Inferior parietal cortex (tissue), 1 donor: ENCODE data around the gene ADARB1.

Source experiments
- DNase-seq: peaks from one replicate; pipeline ENCODE4 v3.0.0-alpha.2; 2016; ENCODE audit errors: extremely low spot score

ADARB1 gene

GRCh38 chr21:45250914-45251634 lies 176.7 kb downstream of the ADARB1 start:
- no peak for DNase-seq

DNA sequence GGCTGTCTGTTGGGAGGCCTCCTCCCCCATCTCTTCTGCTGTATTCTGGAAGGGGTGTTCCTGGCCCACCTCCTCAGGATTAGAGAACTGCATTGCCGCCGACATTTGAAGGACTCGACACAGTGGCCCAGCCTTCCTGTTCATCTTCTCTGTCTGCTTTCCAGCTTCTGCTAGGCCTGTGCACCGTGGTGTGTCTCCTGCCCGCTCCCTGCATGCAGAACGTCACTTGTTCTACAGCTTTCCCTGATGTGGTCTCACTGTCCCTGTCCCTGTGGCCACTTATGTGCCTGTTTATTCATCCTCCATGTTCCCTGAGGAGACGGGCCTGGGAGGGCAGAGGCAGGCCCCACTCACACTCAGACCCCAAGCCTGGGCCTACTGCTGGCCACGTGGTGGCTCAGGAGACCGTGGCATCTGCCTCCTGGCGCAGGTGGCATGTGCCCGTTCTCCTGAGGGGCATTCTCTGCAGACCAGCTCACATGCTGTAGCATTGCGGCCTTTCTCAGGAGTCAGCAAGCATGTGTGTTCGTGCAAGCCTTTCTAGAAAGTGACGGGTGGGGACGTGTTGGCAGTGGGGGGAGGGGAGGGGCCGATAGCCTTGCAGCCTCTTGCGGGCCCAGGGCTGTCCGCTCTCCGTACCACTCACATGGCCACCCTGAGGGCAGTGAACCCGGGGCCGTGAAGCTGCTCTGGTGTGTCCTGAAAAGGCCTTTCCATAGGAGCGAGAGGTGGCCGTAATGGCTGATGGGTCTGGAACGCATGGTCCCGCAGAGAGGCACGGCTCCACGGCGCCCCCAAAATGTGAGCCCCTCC lies 177.5 kb downstream of the ADARB1 start:
- DNase-seq = no peak

GRCh38 chr21:45252448-45252925 lies 178.1 kb downstream of the ADARB1 start:
- DNase-seq = no peak

DNA sequence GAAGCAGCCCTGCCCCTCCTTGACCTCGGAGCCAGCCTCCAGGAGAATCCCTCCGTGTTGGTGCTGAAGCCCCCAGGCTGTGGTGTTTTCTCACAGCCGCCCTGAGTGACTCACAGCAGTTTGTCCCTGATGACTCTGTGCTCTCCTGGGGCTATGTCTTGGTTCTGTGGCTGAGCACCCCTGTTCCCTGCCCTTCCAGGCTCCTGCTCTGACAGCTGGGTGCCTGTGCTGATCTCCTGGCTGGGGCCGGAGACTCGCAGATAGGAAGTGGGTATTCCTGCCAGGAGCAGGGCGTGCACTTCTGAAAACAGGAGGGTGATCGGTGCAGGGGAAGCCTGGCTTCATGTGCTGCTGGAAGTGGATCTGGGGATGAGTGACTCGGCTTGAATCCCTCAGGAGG lies 178.8 kb downstream of the ADARB1 start:
- no peak for DNase-seq

GRCh38 chr21:45253633-45254459 lies 179.5 kb downstream of the ADARB1 start:
- no peak for DNase-seq

DNA sequence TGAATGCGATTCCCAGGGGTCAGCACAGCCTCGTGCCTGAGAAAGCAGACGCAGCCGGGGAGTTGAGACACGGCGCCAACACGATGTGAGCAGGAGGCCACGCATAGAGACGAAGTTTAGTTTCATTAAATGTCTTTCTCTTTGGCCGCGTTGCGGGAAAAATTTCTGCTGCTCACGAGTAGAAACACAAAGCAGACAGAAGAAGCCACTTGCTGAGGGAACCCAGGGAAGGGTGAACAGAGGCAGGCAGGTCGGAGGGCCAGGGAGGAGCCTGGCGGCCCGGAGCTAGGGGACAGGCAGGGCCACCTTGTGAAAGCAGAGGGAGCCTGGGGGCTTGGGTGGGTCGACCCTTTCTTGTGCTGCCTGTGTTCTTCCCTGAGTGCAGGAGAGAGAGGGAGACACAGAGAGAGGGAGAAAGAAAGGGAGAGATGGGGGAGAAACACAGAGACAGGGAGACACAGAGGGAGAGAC lies 180.1 kb downstream of the ADARB1 start:
- DNase-seq = no peak

DNA sequence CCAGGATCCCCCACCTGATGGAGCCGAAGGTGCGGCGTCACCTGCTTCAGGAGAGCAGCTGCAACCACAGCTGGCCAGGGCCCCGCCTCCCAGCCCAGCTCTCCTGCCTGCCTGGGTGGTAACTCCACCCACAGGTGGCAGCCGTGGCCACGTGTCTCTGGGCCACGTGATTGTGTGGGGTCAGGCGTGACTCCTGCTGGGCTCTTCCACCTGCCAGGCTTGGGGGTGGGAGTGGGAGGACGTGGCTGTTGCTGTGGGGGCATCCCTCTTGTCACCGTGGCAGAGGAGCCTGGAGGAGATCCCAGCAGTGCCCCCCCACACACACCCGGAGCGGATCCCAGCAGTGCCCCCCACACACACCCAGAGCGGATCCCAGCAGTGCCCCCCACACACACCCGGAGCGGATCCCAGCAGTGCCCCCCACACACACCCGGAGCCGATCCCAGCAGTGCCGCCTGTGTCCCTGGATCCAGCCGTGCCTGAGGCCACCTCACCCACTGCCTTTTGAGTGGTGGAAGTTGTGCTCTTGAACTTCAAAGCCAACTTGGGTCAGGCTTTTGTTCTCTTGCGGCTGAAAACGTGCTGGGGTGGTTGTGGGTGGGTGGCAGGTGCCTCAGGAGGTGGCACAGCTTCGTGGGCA lies 181.1 kb downstream of the ADARB1 start:
- no peak for DNase-seq

DNA sequence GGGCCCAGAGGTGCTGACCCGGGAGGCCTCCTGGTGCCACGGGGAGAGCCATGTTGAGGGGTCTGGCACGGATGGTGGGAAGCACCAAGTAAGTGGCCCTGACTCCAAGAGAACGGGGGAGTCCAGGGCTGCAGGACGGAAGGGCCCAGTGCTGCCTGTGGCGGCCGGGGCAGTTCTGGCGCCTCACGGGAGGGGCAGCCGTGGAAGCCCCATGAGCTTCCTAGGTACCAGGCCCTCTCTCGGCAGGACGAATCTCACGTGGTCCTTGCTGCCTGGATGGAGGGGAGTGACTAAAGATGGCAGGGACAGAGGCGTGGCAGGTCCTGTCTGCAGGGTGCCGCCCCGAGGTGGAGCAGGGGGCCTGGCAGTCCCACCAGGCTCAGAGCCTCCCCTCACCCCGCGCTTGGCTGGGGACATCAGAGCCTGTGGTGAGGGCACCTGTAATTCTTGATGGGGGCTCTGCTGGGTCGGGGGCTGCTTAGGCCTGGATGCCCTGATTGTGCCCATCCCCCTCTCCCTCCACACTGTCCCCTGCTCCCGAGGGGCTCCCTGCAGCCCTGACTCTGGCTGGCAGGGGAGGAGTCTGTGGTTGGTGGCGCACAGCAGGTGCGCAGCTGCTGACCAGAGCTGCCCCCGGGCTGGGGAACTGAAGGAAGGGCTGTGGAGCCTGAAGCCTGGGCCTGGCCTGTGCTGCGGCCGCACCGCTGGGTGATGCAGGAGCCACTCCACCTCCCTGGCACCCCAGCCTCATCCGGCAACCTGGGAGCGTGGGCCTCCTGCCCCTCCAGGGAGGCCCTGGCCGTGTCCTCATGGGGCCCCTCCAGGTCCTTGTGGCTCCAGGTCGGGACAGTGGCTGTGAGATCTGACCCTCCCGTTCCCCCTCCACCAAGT lies 181.9 kb downstream of the ADARB1 start:
- DNase-seq = no peak

DNA sequence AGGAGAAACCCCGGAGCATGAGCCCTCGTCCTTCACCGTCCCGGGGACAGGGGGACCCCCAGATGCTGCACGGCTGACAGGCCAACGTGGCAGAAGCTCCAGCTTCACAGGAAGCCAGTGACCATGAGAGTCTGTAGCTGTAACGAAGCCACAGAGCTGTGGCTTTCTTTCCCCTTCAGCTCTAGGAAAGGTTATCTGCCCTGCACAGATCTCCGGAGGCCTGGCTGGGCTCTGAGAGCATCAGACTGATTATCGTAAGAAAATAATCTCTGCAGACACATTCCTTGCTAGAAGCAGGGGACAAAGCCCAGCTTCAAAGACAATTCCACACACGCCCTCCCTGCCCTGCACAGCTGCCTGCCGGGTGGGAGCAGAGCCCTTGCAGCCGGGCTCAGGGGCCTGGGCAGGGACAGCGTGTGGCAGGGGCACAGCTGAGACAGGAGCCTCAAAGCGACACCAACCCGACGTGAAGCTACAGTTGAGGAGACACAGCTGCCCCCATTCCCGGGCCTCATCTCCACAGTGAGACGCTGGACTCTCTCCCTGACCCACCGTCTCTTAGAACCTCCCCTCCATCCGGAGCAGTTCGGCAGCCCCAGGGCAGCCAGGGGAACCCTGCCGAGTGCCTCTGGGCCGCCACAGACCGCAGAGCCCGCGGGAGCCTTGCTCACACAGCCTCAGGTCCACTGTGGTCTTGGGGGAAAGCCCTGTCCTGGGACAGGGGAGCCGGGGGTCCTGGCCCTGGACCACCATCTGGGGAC lies 182.7 kb downstream of the ADARB1 start:
- DNase-seq = peak; percentile 22

DNA sequence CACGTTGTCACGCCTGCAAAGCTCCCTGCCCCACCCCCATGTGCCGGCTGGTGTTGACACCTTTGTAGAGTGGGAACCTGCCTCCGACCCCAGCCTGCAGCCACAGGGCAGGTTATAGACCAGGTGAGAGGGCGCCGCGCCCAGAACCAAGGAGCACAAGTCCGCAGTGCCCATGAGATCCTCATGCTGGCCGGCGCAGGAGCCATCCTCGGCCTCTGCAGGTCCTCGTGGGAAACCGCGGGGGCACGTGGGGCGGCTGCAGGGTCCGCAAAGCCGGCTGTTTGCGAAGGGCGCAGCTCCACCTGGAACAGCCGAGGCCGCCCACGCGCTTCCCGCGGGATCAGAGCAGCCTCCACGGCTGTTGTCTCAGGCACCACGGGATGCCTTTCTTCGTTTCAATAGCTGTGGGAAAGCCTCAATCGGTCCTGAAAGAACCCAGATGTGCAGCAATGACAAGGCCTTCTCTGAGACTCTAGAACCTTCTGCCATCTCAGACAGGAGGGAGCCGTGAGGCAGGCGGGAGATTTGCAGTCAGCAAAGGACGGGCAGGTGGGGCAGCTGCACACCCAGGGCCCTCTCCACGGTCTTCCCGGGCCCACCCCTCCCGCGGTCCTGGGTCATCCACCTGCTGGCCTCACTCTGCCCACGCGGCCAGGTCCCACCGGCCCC lies 183.4 kb downstream of the ADARB1 start:
- no peak for DNase-seq

GRCh38 chr21:45258466-45258865 lies 184.1 kb downstream of the ADARB1 start:
- no peak for DNase-seq

DNA sequence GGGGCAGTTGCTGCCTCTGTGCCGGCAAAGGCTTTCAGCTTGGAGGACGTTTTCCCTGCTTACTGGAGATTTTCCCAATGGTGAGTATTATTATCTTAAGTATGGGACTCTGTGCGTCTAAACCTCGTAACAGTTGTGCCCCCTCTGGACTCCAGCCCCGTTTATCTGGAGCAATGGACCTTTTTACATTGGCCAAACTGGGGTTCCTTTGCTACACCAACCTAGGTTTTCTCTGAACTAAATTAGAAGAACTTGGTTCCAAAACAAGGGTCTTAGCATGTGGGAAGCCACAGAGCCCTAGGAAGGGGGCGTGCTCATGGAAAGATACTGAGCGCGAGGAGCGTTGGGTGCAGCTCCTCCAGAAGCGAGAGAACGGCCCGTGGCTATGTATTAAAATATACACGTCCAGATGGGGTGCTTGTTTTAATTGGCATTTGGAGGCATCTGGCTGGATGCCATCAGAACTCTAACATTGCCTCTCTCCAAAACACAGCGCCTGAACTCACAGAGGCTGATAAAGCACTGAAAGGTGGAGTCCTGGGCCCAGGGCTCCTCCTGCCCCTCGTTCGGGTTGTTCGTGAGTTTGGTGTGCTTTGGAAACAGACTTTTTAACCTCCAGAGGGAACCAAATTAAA lies 184.9 kb downstream of the ADARB1 start:
- no peak for DNase-seq

DNA sequence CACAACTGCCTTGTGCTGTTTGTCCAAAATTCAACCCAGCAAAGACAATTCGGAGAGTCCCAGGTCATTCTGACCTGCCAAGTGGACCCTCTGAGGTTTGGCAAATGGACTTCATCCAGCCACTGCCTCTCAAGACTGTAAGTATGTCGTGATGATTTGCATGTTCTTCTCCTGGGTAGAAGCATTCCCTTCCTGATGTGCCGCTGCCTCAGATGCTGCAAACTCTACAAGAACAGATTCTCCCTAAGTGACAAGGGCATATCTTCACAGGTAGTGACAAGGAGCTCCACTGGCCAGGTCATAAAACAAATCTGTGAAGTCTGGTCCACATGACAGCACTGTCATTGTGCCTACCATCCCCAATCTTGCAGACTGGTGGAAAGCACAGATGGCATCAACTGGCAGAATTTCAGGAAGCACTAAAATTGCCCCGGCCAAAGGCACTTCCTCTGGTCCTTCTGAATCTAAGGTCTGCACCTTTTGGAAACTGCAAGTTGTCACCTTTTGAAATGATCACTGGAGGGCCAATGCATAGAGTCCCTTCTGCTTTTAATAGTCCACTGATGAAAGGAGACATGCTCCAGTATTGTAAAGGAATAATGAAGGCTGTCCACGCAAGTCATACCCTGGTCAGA lies 185.9 kb downstream of the ADARB1 start:
- no peak for DNase-seq

DNA sequence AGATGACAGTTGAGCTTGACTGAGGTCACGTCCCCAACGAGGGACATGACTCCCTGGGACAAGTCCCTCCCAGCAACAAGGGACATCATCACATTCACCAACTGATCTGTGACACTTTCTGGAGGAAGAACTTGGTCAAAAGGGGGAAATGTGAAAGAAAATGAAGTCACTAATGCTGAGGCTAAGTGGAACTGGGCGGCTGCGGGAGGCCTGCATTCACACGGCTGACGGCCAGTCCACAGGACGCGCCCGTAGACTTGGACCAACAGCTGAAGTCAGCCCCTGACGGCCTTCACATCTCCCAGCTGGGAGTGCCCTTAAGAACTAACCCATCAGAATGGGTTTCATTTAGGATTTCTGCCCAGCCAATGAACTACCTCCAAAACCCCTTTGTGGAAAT lies 186.7 kb downstream of the ADARB1 start:
- no peak for DNase-seq

DNA sequence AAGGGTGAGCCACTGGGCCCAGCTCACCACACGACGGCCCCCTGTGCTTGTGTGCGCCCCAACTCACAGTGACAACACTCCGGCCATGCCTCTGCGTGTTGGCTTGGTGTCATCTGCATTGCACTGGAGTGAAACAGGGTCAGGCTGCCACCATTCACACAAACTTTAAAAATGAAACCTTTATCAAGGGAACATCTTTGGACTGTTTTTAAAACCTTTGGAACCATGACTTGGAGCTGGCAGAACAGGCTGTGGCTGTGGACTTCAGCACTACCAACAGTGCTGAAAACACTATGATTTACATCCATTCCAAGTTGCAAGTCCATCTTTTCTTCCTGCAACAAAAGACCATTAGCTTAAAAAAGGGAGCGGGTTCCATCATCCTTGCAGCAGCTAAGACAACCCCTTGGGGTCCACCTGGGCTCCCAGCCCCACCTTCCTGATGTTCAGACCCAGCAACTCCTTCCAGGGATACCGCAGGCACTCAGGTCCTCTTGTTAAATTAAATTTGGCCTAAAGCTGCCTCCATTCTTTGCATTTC lies 187.7 kb downstream of the ADARB1 start:
- DNase-seq = no peak

DNA sequence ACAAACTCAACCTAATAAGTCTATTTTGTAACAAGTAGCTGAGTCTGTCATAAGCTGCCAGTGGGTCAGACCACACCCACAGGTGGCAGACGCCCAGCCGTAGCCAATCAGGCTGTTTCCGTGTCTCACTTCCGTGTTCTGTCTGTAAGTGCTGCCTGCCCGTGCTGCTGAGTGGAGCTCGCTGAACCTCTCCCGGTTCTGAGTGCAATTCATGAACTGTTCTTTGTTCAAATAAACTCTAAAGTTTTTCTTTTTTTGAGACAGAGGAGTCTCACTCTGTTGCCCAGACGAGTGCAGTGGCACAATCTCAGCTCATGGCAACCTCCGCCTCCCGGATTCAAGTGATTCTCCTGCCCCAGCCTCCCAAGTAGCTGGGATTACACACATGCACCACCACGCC lies 188.2 kb downstream of the ADARB1 start:
- DNase-seq = no peak

GRCh38 chr21:45263534-45263933 lies 189.2 kb downstream of the ADARB1 start:
- no peak for DNase-seq
